H1 (cell line): Measurements from ENCODE around the gene TRIM47. TPM values are rescaled to one million over a fixed set of nuclear protein-coding genes. Genes with fewer than 3 reads are reported as not detected.

Experiments
- CTCF ChIA-PET: fragments of 300-600 bp; sonication (Branson Sonifier 250); formaldehyde crosslinking; loops from one replicate; lab custom pipeline; 2021; ENCODE audit not compliant: partially characterized antibody; lab: Charles Lee
- POLR2A ChIA-PET: fragments of 300-600 bp; sonication (Branson Sonifier 250); formaldehyde crosslinking; loops from one replicate; lab custom pipeline; 2021; ENCODE audit warnings: inconsistent platforms; ENCODE audit not compliant: partially characterized antibody; lab: Charles Lee
- DNase-seq, 2 experiments: peaks; one replicate each; pipeline versions ENCODE4 v3.0.0 to v3.0.0-alpha.2; 2010 to 2022; ENCODE audit warnings: low spot score in 2 of 2, low read depth in 1 of 2, mixed read lengths in 1 of 2
- FAIRE-seq: peaks from 2 replicates; lab custom pipeline; 2011; peaks lifted over from hg19 to GRCh38; lab: Jason Lieb, UNC
- H2AFZ ChIP-seq: 2 replicates; pipeline ENCODE4 v1.8.1; 2012; ENCODE audit warnings: low read length, inconsistent platforms
- H2AK5ac ChIP-seq: 2 replicates; pipeline ENCODE4 v1.6.1; 2013; ENCODE audit warnings: low read depth, low read length
- H2BK120ac ChIP-seq: replicated peaks from 2 replicates; pipeline ENCODE3; 2013; ENCODE audit warnings: low read depth, low read length, inconsistent platforms
- H2BK12ac ChIP-seq: 2 replicates; pipeline ENCODE4 v1.6.1; 2013; ENCODE audit warnings: low read depth, low read length
- H2BK15ac ChIP-seq: 2 replicates; pipeline ENCODE4 v1.6.1; 2013; ENCODE audit warnings: low read length
- H2BK20ac ChIP-seq: 2 replicates; pipeline ENCODE4 v1.6.1; 2013; ENCODE audit warnings: low read length
- H2BK5ac ChIP-seq: 2 replicates; pipeline ENCODE4 v1.6.1; 2013; ENCODE audit warnings: low read depth, low read length
- H3K14ac ChIP-seq: 2 replicates; pipeline ENCODE4 v1.6.1; 2013; ENCODE audit warnings: inconsistent platforms; ENCODE audit not compliant: insufficient read length
- H3K18ac ChIP-seq: 2 replicates; pipeline ENCODE4 v1.6.1; 2013; ENCODE audit warnings: low read length; ENCODE audit errors: extremely low read depth
- H3K23ac ChIP-seq: 2 replicates; pipeline ENCODE4 v1.6.1; 2013; ENCODE audit warnings: inconsistent platforms; ENCODE audit not compliant: insufficient read length
- H3K23me2 ChIP-seq: 2 replicates; pipeline ENCODE4 v1.6.1; 2013; ENCODE audit warnings: low read depth, low read length
- H3K27ac ChIP-seq: 2 replicates; pipeline ENCODE4 v1.6.1; 2011; ENCODE audit warnings: low read depth, low read length, inconsistent platforms
- H3K27me3 ChIP-seq, 4 experiments: replicated peaks in 1 of 4; 1 replicate in 1 of 4; 2 replicates in 3 of 4; pipeline versions ENCODE4 v1.6.1 to v1.8.1; 2011 to 2013; ENCODE audit warnings: low read length in 3 of 4, mild to moderate bottlenecking in 3 of 4, inconsistent platforms in 2 of 4, mixed read lengths in 2 of 4, moderate library complexity in 1 of 4; ENCODE audit not compliant: control insufficient read depth in 3 of 4, insufficient read depth in 3 of 4; ENCODE audit errors: extremely low read depth in 1 of 4
- H3K36me3 ChIP-seq, 4 experiments: 2 replicates each; pipeline versions ENCODE4 v1.6.1 to v1.8.1; 2011 to 2013; ENCODE audit warnings: mild to moderate bottlenecking in 4 of 4, low read length in 3 of 4, moderate library complexity in 2 of 4, control low read depth in 1 of 4, inconsistent platforms in 1 of 4; ENCODE audit not compliant: insufficient read depth in 4 of 4, control insufficient read depth in 2 of 4
- H3K4ac ChIP-seq: replicated peaks from 2 replicates; pipeline ENCODE3; 2013; ENCODE audit warnings: low read length, low read depth, mixed read lengths, inconsistent platforms; ENCODE audit not compliant: insufficient read length
- H3K4me1 ChIP-seq, 4 experiments: replicated peaks in 1 of 4; 1 replicate in 1 of 4; 2 replicates in 3 of 4; pipeline versions ENCODE4 v1.6.1 to v1.8.1; 2011 to 2013; ENCODE audit warnings: low read length in 3 of 4, inconsistent platforms in 2 of 4, mixed read lengths in 1 of 4; ENCODE audit not compliant: insufficient read depth in 4 of 4, control insufficient read depth in 3 of 4
- H3K4me2 ChIP-seq, 2 experiments: 2 replicates each; pipeline versions ENCODE4 v1.6.1 to v1.8.1; 2011 to 2013; ENCODE audit warnings: low read depth in 2 of 2, low read length in 2 of 2, control low read depth in 1 of 2, inconsistent platforms in 1 of 2, mild to moderate bottlenecking in 1 of 2; ENCODE audit not compliant: insufficient read depth in 1 of 2
- H3K4me3 ChIP-seq, 4 experiments: fragments of 200-600, 300-600 bp in 1 of 4; sonication (generic), shearing (Covaris generic), sonication (Bioruptor Twin) in 1 of 4; 2 replicates each; pipeline versions ENCODE4 v1.5.1 to v1.8.1; 2011 to 2016; ENCODE audit warnings: low read length in 4 of 4, low read depth in 3 of 4, control low read depth in 2 of 4, inconsistent platforms in 2 of 4, mild to moderate bottlenecking in 2 of 4, mixed read lengths in 1 of 4, moderate library complexity in 1 of 4; ENCODE audit not compliant: insufficient read depth in 2 of 4; ENCODE audit errors: extremely low read depth in 1 of 4
- H3K56ac ChIP-seq: replicated peaks from 2 replicates; pipeline ENCODE3; 2013; ENCODE audit warnings: low read depth, mild to moderate bottlenecking, mixed read lengths, low read length, inconsistent platforms; ENCODE audit not compliant: insufficient read length
- H3K79me1 ChIP-seq: 2 replicates; pipeline ENCODE4 v1.6.1; 2013; ENCODE audit warnings: low read depth, low read length, control low read depth
- H3K79me2 ChIP-seq, 2 experiments: 2 replicates each; pipeline versions ENCODE4 v1.6.1 to v1.8.1; 2012 to 2013; ENCODE audit warnings: low read length in 2 of 2, mild to moderate bottlenecking in 2 of 2, inconsistent platforms in 1 of 2; ENCODE audit not compliant: insufficient read depth in 2 of 2, control insufficient read depth in 1 of 2
- H3K9ac ChIP-seq, 4 experiments: replicated peaks in 1 of 4; 1 replicate in 1 of 4; 2 replicates in 3 of 4; pipeline versions ENCODE4 v1.6.1 to v1.8.1; 2011 to 2013; ENCODE audit warnings: low read depth in 3 of 4, low read length in 3 of 4, control low read depth in 2 of 4, mild to moderate bottlenecking in 2 of 4, moderate library complexity in 2 of 4, inconsistent platforms in 1 of 4; ENCODE audit errors: extremely low read depth in 1 of 4
- H3K9me3 ChIP-seq, 2 experiments: 2 replicates each; pipeline versions ENCODE4 v1.6.1 to v1.8.1; 2012 to 2013; ENCODE audit warnings: mild to moderate bottlenecking in 2 of 2, moderate library complexity in 2 of 2, control low read depth in 1 of 2, inconsistent platforms in 1 of 2, low read depth in 1 of 2, low read length in 1 of 2, mixed read lengths in 1 of 2; ENCODE audit not compliant: insufficient read depth in 2 of 2
- H4K20me1 ChIP-seq, 2 experiments: replicated peaks in 1 of 2; 2 replicates each; pipeline versions ENCODE3 to v1.8.1; 2011 to 2013; ENCODE audit warnings: inconsistent platforms in 2 of 2, low read length in 2 of 2, mild to moderate bottlenecking in 1 of 2; ENCODE audit not compliant: insufficient read depth in 2 of 2, control insufficient read depth in 1 of 2
- H4K5ac ChIP-seq: 2 replicates; pipeline ENCODE4 v1.6.1; 2013; ENCODE audit warnings: low read length, low read depth, mixed read lengths, inconsistent platforms; ENCODE audit not compliant: insufficient read length
- H4K8ac ChIP-seq: 2 replicates; pipeline ENCODE4 v1.8.0; 2013; ENCODE audit warnings: mild to moderate bottlenecking, moderate library complexity, low read length, inconsistent platforms; ENCODE audit not compliant: insufficient read depth; ENCODE audit errors: extremely low read depth
- H4K91ac ChIP-seq: replicated peaks from 2 replicates; pipeline ENCODE3; 2013; ENCODE audit warnings: low read length, mixed read lengths, inconsistent platforms; ENCODE audit not compliant: insufficient read length
- ASH2L ChIP-seq: fragments of 200-600, 300-600 bp; sonication (generic); IDR thresholded peaks from one replicate; pipeline ENCODE4 v1.7.1; 2017; ENCODE audit warnings: low read length
- BACH1 ChIP-seq: IDR thresholded peaks from 2 replicates; pipeline ENCODE4 v1.6.1; 2012; ENCODE audit warnings: low read length, improper control_type of control experiment
- BCL11A ChIP-seq, 2 experiments: IDR thresholded peaks; one replicate each; pipeline ENCODE4 v1.6.1; 2011; ENCODE audit warnings: low read depth in 2 of 2, low read length in 2 of 2, mild to moderate bottlenecking in 2 of 2
- BRCA1 ChIP-seq: IDR thresholded peaks from 2 replicates; pipeline ENCODE4 v1.6.1; 2012; ENCODE audit warnings: low read depth, low read length, improper control_type of control experiment
- CBX8 ChIP-seq: fragments of 300-800, 300-1000 bp; sonication (generic); IDR thresholded peaks from 2 replicates; pipeline ENCODE4 v1.7.1; 2016; ENCODE audit warnings: low read depth, low read length, borderline replicate concordance
- CEBPB ChIP-seq: IDR thresholded peaks from 2 replicates; pipeline ENCODE4 v1.6.1; 2012; ENCODE audit warnings: low read depth, low read length
- KDM5A ChIP-seq: fragments of 200-600 bp; IDR thresholded peaks from 2 replicates; pipeline ENCODE4 v1.7.1; 2012; ENCODE audit warnings: mild to moderate bottlenecking, low read length, inconsistent platforms, mixed read lengths
- RAD21 ChIP-seq, 2 experiments: IDR thresholded peaks in 1 of 2; conservative IDR thresholded peaks in 1 of 2; 2 replicates each; pipeline ENCODE4 v1.6.1; 2011; ENCODE audit warnings: low read depth in 2 of 2, low read length in 2 of 2, improper control_type of control experiment in 1 of 2, inconsistent platforms in 1 of 2, mild to moderate bottlenecking in 1 of 2, moderate library complexity in 1 of 2
- SAP30 ChIP-seq: fragments of 300-600 bp; sonication (generic); IDR thresholded peaks from 2 replicates; pipeline ENCODE4 v1.7.1; 2012; ENCODE audit warnings: low read length, moderate library complexity, mild to moderate bottlenecking, inconsistent platforms; ENCODE audit not compliant: insufficient read depth, insufficient replicate concordance
- SIN3A ChIP-seq, 2 experiments: IDR thresholded peaks in 1 of 2; conservative IDR thresholded peaks in 1 of 2; 2 replicates each; pipeline ENCODE4 v1.6.1; 2011 to 2012; ENCODE audit warnings: low read length in 2 of 2, improper control_type of control experiment in 1 of 2, low read depth in 1 of 2, mild to moderate bottlenecking in 1 of 2
- SP2 ChIP-seq: IDR thresholded peaks from 2 replicates; pipeline ENCODE4 v1.6.1; 2012; ENCODE audit warnings: mild to moderate bottlenecking, low read length, inconsistent platforms
- TAF1 ChIP-seq: IDR thresholded peaks from 2 replicates; pipeline ENCODE4 v1.6.1; 2011; ENCODE audit warnings: mild to moderate bottlenecking, low read depth, low read length
- TEAD4 ChIP-seq: IDR thresholded peaks from 2 replicates; pipeline ENCODE4 v1.6.1; 2012; ENCODE audit warnings: low read depth, low read length, inconsistent platforms, mixed read lengths
- WGBS, 2 experiments: shearing (Covaris generic) in 1 of 2; methylation state at CpG; one replicate each; pipeline versions ENCODE4 v1.1.6 to v1.1.7; 2013 to 2015; ENCODE audit warnings: low lambda C conversion rate in 2 of 2, mixed read lengths in 2 of 2, inconsistent platforms in 1 of 2, low coverage in 1 of 2, missing lambda C conversion rate in 1 of 2; ENCODE audit not compliant: insufficient replicate concordance in 2 of 2, insufficient coverage in 1 of 2, insufficient read length in 1 of 2; ENCODE audit errors: extremely low coverage in 1 of 2, missing lambda C conversion rate in 1 of 2; 5-methylcytosine and 5-hydroxymethylcytosine counted together
- polyA plus RNA-seq, 7 experiments: library from polyadenylated mRNA; depleted of rRNA in 3 of 7; stranded (reverse) in 5 of 7; unstranded in 2 of 7; fragments of >200 nt in 5 of 7; fragments of 200-250 nt in 2 of 7; gene quantifications; 1 replicate in 5 of 7; 2 replicates in 1 of 7; 4 replicates in 1 of 7; pipeline versions ENCODE4 v1.2.1 to v1.2.3, GENCODE V29; 2011 to 2013; ENCODE audit warnings: missing spikeins in 2 of 7, mixed read lengths in 2 of 7
- total RNA-seq: library from RNA; stranded (reverse); fragmentation: NEBNext Ultra II Directional; extraction: Animal tissue kit (Norgen Biotek cat#: 25700); gene quantifications from 2 replicates; pipeline ENCODE4 v1.2.1, GENCODE V29; 2021

TRIM47 gene
- total and polyA plus RNA-seq, 2 of the 8 experiments (the other 6 are each of a cell fraction or from before 2014, with no cell fraction given): 6.3 to 6.4 TPM

- CTCF ChIA-PET: interaction anchor here (0.8 to 51.3 kb wide), 7 partner anchors 9 to 86 kb away, joined by 3 to 885 read pairs (median 4); partner anchors contain the start of genes CDK3 and MRPL38
- H3K18ac ChIP-seq: no peak overlapping the region
- no peak overlapping the region; the same call in 1 of the 2 replicates for H2BK5ac ChIP-seq
- H3K56ac ChIP-seq: no peak overlapping the region
- H2BK15ac ChIP-seq: no peak overlapping the region
- H3K79me1 ChIP-seq: no peaks in the 10 kb centered on the region
- H3K27me3 ChIP-seq: no peaks in the 10 kb centered on the region
- H4K91ac ChIP-seq: no peak overlapping the region
- H3K27ac ChIP-seq: no peak overlapping the region
- no peak overlapping the region for H4K5ac ChIP-seq
- no peak overlapping the region for H3K9ac ChIP-seq
- POLR2A ChIA-PET: interaction anchor here (0.6 to 2.1 kb wide), 2 partner anchors 18 to 864 kb away, joined by 3 to 8 read pairs; partner anchors contain the start of gene MRPL38
- no peak overlapping the region for H3K4ac ChIP-seq
- H3K4me2 ChIP-seq: no peak overlapping the region
- no peak overlapping the region for H3K4me3 ChIP-seq
- no peak overlapping the region for H2AK5ac ChIP-seq
- no peak overlapping the region for H3K14ac ChIP-seq
- no peaks in the 10 kb centered on the region for H4K20me1 ChIP-seq
- no peaks in the 10 kb centered on the region for H3K23me2 ChIP-seq
- no peak overlapping the region for H3K23ac ChIP-seq
- no peak overlapping the region for H2BK20ac ChIP-seq
- peaks cover 0 to 8% (median 6%) of the 10 kb centered on the region in 4 experiments; a peak in 3 of 8 replicates for H3K36me3 ChIP-seq
- no peaks in the 10 kb centered on the region for H3K79me2 ChIP-seq
- WGBS, 2 experiments: 93% methylated on average over 18 of the region's 18 CpGs; no CpG with 5 or more reads in 1 of the 2 experiments
- H3K4me1 ChIP-seq: no peaks in the 10 kb centered on the region
- no peak overlapping the region for H2AFZ ChIP-seq
- H2BK120ac ChIP-seq: no peak overlapping the region
- H2BK12ac ChIP-seq: no peak overlapping the region
- DNase-seq (no peak), FAIRE-seq (no peak)
- H3K9me3 ChIP-seq: no peaks in the 10 kb centered on the region
- H4K8ac ChIP-seq: no peak overlapping the region
- TF ChIP-seq ASH2L (no peak), SP2 (no peak), TEAD4 (no peak), CBX8 (no peak), SAP30 (no peak), SIN3A (conservative IDR thresholded peaks at IDR 0.05 in 1 of 2, IDR thresholded peaks at IDR 0.05 in 1 of 2; ENCODE audit: low read depth in 1 of 2, low read length in 2 of 2) (no peak), RAD21 (IDR thresholded peaks at IDR 0.05 in 1 of 2, conservative IDR thresholded peaks at IDR 0.05 in 1 of 2; ENCODE audit: low read depth in 2 of 2, low read length in 2 of 2) (no peak), CEBPB (no peak), BRCA1 (no peak), BCL11A (IDR thresholded peaks at IDR 0.05; ENCODE audit: low read depth in 2 of 2, low read length in 2 of 2) (no peak), BACH1 (no peak), TAF1 (no peak), KDM5A (no peak)
Measured at GRCh38 chr17:75922173-75922961, 44.0 kb upstream of the TRIM47 start.
